Kidney glomerular epithelial cell (primary cell): ENCODE data around the gene ZNF536.

Source experiments
- DNase-seq: peaks from one replicate; lab custom pipeline; 2025; lab: John Stamatoyannopoulos, UW

ZNF536 gene

GRCh38 chr19:30371960-30372824 lies at the start of gene ZNF536:
Gene ZNF536, plus strand, starts transcription at chr19:30372384. Its CDS starts 71,179 bp downstream, at chr19:30443563.
- no peak for DNase-seq

- no peak for DNase-seq
Observed at GRCh38 chr19:30322641-30323320, 49.4 kb upstream of the ZNF536 start.

GRCh38 chr19:30323904-30324303 lies 48.3 kb upstream of the ZNF536 start:
- DNase-seq, result no peak

- no peak for DNase-seq
Observed at GRCh38 chr19:30324982-30325381, 47.2 kb upstream of the ZNF536 start.

- no peak for DNase-seq
Observed at GRCh38 chr19:30325676-30326392, 46.4 kb upstream of the ZNF536 start.

- no peak for DNase-seq
Observed at GRCh38 chr19:30326393-30326710, 45.8 kb upstream of the ZNF536 start.

- no peak for DNase-seq
Observed at GRCh38 chr19:30327331-30327730, 44.9 kb upstream of the ZNF536 start.

- DNase-seq, result no peak
Observed at GRCh38 chr19:30328096-30328495, 44.1 kb upstream of the ZNF536 start.

- no peak for DNase-seq
Observed at GRCh38 chr19:30330266-30330665, 41.9 kb upstream of the ZNF536 start.

GRCh38 chr19:30332445-30333234 lies 39.5 kb upstream of the ZNF536 start:
- no peak for DNase-seq

GRCh38 chr19:30333291-30334065 lies 38.7 kb upstream of the ZNF536 start:
- no peak for DNase-seq

GRCh38 chr19:30334841-30335240 lies 37.3 kb upstream of the ZNF536 start:
- no peak for DNase-seq

- no peak for DNase-seq
Observed at GRCh38 chr19:30335306-30335886, 36.8 kb upstream of the ZNF536 start.

GRCh38 chr19:30336290-30336689 lies 35.9 kb upstream of the ZNF536 start:
- DNase-seq, result no peak

- no peak for DNase-seq
Observed at GRCh38 chr19:30338041-30338456, 34.1 kb upstream of the ZNF536 start.

- no peak for DNase-seq
Observed at GRCh38 chr19:30338878-30339623, 33.1 kb upstream of the ZNF536 start.

- no peak for DNase-seq
Observed at GRCh38 chr19:30339624-30340525, 32.3 kb upstream of the ZNF536 start.

GRCh38 chr19:30340771-30341561 lies 31.2 kb upstream of the ZNF536 start:
- DNase-seq, result no peak
